ENCODE data around the gene UBXN10.

The UBXN10 gene

DNA sequence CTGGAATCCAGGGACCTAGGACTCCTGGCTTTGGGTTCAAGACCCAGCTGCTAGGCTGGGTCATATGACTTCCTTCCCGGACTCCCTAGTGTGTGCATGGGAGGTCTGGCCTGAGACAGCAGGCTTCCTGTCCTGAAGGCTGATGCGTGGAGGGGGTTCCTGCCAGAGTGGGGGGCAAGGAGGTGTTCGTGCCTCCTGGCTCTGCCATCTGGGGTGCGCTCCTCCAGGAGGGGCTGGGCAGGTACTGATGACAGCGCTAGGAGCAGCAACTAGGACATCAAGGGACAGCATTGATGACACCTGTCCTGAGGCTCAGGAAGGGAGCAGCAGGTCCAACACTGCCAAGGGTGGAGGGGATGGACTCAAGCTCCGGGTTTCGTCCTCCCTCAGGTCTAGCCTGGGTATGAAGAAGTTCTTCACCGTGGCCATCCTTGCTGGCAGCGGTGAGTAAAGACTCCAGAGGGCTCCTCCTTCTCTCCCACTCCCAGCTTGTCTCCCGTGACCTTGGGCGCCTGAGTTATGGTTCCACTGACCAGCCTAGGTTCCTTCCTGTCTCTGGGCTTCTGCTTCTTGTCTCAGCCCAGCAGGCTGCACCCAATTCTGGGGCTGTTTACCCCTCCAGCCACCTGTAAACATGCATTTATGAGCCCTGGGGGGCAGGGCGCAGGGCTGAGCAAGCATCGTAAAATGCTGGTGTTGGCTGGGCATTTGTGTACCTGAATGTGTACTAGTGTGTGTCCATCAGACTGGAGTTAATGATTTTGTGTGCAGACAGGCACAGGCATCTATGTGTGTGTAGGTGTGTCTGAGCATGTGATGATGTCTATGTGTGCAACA, 45.9 kb upstream of the UBXN10 start:
- no peak for TF ChIP-seq ZFX (IDR thresholded peaks at IDR 0.05)
- TF ChIP-seq, protein P1, sequence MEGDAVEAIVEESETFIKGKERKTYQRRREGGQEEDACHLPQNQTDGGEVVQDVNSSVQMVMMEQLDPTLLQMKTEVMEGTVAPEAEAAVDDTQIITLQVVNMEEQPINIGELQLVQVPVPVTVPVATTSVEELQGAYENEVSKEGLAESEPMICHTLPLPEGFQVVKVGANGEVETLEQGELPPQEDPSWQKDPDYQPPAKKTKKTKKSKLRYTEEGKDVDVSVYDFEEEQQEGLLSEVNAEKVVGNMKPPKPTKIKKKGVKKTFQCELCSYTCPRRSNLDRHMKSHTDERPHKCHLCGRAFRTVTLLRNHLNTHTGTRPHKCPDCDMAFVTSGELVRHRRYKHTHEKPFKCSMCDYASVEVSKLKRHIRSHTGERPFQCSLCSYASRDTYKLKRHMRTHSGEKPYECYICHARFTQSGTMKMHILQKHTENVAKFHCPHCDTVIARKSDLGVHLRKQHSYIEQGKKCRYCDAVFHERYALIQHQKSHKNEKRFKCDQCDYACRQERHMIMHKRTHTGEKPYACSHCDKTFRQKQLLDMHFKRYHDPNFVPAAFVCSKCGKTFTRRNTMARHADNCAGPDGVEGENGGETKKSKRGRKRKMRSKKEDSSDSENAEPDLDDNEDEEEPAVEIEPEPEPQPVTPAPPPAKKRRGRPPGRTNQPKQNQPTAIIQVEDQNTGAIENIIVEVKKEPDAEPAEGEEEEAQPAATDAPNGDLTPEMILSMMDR (conservative IDR thresholded peaks at IDR 0.05) = no peak
- peak overlapping the region; percentile 59 for H3K27ac ChIP-seq

DNA sequence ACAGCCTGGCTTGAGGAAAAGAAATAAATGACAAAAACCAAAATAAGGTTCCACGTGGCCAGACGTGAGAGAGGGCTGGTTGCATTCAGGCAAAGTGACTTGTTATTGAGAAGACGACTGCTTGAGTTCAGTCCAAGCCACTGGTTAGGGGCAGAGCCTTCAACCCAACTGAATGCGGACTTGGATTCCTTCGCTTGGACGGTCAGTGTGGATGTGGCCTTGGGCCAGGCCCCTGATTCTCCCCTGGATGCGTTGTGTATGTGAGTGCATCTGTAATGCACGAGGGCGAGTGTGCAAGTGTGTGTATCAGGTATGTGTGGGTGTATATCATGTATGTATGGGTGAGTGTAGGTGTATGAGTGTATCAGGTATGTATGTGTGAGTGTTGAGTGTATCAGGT, 44.9 kb upstream of the UBXN10 start:
- TF ChIP-seq ZFX (IDR thresholded peaks at IDR 0.05) = no peak
- TF ChIP-seq, protein P1 (conservative IDR thresholded peaks at IDR 0.05) = no peak
- peak overlapping the region; percentile 59; the same call in 1 of the 2 replicates for H3K27ac ChIP-seq

DNA sequence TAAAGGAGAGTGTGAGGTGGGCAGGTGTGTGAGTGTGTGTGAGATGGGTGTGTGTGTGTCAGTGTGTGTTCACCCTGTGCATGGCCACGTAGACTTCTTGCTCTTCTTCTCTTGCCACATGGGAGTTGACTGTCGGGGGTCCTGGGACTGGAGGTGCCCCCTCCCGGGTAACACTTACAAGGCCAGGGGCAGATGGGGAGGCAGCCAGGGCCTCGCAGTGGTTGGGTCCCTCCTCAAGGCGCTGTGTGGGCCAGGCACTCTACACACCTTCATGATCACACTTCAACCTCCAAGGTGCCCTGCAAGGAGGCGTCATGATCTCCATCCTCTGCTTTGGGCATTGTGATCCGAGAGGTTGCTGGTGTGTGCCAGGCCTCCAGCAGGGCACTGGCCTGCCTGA, 44.4 kb upstream of the UBXN10 start:
- H3K27ac ChIP-seq = no peak overlapping the region; the same call in 1 of the 2 replicates
- TF ChIP-seq, protein P1 (conservative IDR thresholded peaks at IDR 0.05) = no peak
- no peak for TF ChIP-seq ZFX (IDR thresholded peaks at IDR 0.05)

DNA sequence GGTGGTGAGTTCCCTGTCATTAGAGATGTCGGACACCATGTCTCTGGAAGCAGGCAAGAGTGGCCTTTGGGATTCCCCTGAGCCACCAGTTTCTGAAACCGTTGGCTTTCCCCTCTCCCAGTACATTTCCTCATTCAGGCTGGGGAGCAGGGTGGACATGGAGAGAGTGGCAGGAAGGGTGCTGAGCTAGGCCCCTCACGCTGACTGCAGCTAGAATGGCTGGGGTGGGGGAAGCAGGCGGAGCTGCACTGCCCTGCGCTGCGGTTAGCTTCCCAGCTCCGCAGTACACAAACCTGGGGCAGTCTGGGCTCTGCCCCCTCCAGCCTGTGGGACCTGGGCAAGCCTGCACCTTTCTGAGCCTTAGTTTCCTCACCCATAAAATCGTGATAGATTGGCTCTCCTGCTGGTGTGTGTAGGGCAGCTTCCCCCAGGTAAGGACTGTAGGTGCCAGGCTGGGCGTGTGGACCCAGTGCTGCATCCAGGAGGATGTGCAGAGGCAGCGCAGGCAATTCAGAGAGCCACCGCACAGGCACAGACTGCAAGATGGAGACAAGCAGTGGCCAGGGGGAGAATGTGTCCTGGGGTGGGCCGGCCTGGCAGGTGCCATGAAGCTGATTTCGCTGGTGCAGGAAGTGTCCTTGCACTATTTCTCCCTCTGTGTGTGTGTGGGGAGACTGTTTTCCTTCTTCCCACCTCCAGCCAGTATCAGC, 43.7 kb upstream of the UBXN10 start:
- no peak overlapping the region for H3K27ac ChIP-seq
- TF ChIP-seq, protein P1 (conservative IDR thresholded peaks at IDR 0.05) = no peak
- no peak for TF ChIP-seq ZFX (IDR thresholded peaks at IDR 0.05)

DNA sequence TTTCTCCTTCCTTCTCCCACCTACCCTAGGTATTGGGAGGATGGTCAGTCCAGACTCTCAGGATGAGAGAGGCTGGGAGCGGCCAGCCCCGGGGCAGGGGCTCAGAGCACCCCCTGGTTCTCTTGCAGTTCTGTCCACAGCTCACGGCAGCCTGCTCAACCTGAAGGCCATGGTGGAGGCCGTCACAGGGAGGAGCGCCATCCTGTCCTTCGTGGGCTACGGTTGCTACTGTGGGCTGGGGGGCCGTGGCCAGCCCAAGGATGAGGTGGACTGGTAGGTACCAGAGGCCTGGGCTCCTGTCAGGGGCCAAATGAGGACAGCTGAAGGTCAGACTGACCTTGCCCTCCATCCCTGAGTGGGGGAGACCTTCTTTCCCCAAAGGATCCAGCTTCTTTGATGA, 42.6 kb upstream of the UBXN10 start:
- H3K27ac ChIP-seq = no peak overlapping the region
- no peak for TF ChIP-seq ZFX (IDR thresholded peaks at IDR 0.05)
- TF ChIP-seq, protein P1 (conservative IDR thresholded peaks at IDR 0.05) = no peak

DNA sequence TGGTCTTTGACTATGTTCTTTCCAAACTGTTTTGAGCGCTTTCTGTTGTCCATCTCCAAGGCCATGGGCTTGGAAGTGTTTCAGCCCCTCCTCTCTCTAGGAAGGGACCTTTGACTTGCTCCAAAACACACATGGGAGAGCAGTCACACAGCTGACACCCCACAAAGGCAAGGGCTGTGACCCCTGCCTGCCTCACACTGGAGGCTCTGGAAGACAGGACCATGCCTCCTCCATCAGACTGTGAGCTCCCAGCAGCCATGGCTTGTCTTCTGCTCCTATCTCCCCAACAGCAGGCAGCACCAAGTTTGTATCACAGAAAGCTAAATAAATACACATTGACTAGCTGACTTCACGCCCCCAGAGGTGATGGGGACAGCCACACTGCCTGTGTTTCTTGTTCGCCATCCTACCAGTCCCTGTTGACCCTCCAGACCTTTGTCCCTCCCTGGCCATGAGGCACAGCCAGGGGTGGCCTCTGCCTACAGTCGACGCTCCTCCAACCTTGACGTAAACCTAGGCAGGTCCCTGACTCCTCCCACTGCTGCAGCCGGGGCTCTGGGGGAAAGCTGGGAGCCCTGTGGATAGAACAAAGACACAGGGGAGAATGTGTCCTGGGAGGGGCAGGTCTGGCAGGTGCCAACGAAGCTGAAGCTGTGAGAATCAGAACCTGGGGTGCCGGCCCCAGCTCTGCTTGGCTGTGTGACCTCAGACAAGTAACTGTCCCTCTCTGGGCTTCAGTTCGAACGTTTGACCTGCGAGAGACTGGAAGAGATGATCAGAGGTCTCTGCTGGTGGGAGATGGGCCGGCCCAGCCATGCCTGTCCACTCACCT, 41.9 kb upstream of the UBXN10 start:
- TF ChIP-seq ZFX (IDR thresholded peaks at IDR 0.05) = no peak
- TF ChIP-seq, protein P1 (conservative IDR thresholded peaks at IDR 0.05) = no peak
- H3K27ac ChIP-seq = no peak overlapping the region
